GM23338 (cell line): ENCODE data around the gene SLC2A5. TPM values are rescaled to one million over a fixed set of nuclear protein-coding genes. Genes with fewer than 3 reads are reported as not detected.

Experiments used
- CREB1 ChIP-seq: fragments of 250-450 bp; sonication (Bioruptor Pico); IDR thresholded peaks from 2 replicates; pipeline ENCODE4 v1.5.0; 2020; ENCODE audit warnings: low read depth, mild to moderate bottlenecking, moderate library complexity
- EZH2 ChIP-seq: fragments of 200-600 bp; sonication (generic); IDR thresholded peaks from one replicate; pipeline ENCODE4 v1.8.0; 2017; ENCODE audit warnings: antibody characterized with exemption, mild to moderate bottlenecking, low read depth; ENCODE audit not compliant: unreplicated experiment
- EZH2phosphoT487 ChIP-seq: fragments of 200-600 bp; sonication (generic); IDR thresholded peaks from one replicate; pipeline ENCODE4 v1.8.1; 2018; ENCODE audit warnings: antibody characterized with exemption; ENCODE audit not compliant: unreplicated experiment
- NANOG ChIP-seq: IDR thresholded peaks from 2 replicates; pipeline ENCODE4 v1.6.1; 2016; ENCODE audit warnings: antibody characterized with exemption, borderline replicate concordance
- POLR2AphosphoS5 ChIP-seq: IDR thresholded peaks from 2 replicates; pipeline ENCODE4 v1.6.1; 2016; ENCODE audit warnings: antibody characterized with exemption, low read depth
- REST ChIP-seq: IDR thresholded peaks from one replicate; pipeline ENCODE4 v1.6.1; 2018; ENCODE audit warnings: antibody characterized with exemption; ENCODE audit not compliant: unreplicated experiment
- STAT1 ChIP-seq: IDR thresholded peaks from one replicate; pipeline ENCODE4 v1.6.1; 2016; ENCODE audit warnings: antibody characterized with exemption; ENCODE audit not compliant: unreplicated experiment
- ZNF114 ChIP-seq: fragments of 250-450 bp; sonication (Bioruptor Pico); IDR thresholded peaks from 2 replicates; pipeline ENCODE4 v1.5.0; 2020; ENCODE audit warnings: mild to moderate bottlenecking, moderate library complexity
- ZNF331 ChIP-seq: fragments of 250-450 bp; sonication (Bioruptor Pico); IDR thresholded peaks from 2 replicates; pipeline ENCODE4 v1.5.0; 2020; ENCODE audit warnings: low read depth, mild to moderate bottlenecking, moderate library complexity
- ZNF462 ChIP-seq: fragments of 250-450 bp; sonication (Bioruptor Pico); IDR thresholded peaks from 2 replicates; pipeline ENCODE4 v1.5.0; 2020; ENCODE audit warnings: mild to moderate bottlenecking, moderate library complexity
- polyA plus RNA-seq: library from polyadenylated mRNA; unstranded; fragments of >200 nt; fragmentation: Nextera tagmentation; extraction: Ambion mirVana; gene quantifications from 2 replicates; pipeline ENCODE4 v1.2.1, GENCODE V29; 2016
- total RNA-seq: library from RNA; depleted of rRNA; stranded (reverse); fragments of >200 nt; shearing (Covaris generic); gene quantifications from 2 replicates; pipeline ENCODE4 v1.2.3, GENCODE V29; 2014

The SLC2A5 gene
- total and polyA plus RNA-seq, 2 experiments from 2014 or later = 0.03 TPM; not detected in 1

- TF ChIP-seq ZNF462 (no peak), EZH2phosphoT487 (no peak), CREB1 (CRISPR knock-in tag) (no peak), ZNF114 (no peak), REST (no peak), POLR2AphosphoS5 (no peak), EZH2 (no peak), ZNF331 (CRISPR knock-in tag) (no peak), STAT1 (no peak), NANOG (no peak)
Observed at GRCh38 chr1:9047019-9047418, 22.4 kb downstream of the SLC2A5 start (continued).
